NCI-H2196 (cell line): ENCODE results near the gene PARD3B.

Experiments
- DNase-seq: peaks from one replicate; lab custom pipeline; 2025; ENCODE audit not compliant: unreplicated experiment; lab: John Stamatoyannopoulos, UW

PARD3B gene

DNA sequence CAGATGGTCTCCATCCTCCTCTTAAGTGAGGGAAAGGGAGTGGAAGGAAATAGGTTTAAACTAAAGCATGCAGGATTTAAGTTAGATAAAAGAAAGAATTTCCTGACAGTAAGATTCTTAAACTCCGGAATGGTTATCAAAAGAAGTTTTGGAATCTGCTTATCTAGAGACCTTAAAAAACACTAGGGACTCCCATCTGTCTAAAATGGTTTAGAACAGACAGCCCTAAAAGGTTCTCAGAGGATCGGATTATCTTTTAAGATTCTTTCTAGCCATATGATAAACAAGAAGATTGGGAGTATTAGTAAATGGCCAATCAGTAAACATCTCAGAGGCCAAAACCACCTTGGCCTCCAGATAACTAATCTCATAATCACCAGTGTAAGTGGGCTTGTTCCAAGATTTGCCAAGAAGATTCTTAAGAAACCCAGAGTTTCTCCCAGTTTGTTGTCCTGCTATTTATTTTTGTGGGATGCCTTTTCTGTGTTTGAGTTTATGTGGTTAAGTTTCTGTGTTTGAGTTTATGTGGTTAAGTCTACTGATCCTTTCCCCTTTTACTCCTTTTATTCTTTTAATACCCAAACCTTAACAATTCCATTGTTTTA is 822.2 kb downstream of the PARD3B start:
- no peak for DNase-seq

DNA sequence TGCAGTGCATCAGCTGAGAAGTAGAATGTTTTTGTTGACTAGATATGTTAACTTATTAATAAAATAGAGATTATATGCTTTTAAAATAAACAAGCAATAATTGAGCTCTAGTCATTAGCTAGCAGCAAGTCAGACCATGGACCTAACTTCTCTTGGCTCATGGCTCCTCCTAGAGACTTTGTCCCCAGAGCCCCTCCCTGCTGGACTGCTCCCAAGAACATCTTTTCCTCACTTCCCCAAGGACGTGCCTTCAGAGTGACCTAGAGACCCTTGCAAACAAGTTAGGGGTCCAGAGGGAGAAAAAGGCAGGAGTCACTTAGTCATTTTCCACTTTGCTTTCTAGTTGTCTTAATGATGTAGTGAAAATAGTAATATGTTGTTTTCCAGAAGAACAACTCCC is 824.5 kb downstream of the PARD3B start:
- no peak for DNase-seq

DNA sequence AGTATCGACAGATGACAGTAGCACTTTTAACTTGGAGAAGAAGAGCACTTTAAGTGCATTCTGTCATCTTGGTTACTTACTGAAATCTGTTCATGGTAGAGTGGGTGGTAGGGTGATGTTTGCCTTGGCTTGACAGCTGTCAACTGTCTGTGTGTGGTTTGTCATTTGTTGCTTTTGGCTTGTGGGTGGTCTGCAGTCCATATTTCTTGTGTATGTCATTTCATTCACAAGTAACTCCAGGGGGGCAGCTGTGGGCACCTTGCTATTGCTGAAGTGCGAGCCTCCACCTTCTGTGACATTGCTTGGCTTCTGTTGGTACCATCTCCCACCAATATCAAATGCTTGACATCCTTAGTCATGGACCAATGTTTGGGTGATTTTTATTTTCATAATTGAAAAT is 825.5 kb downstream of the PARD3B start:
- DNase-seq: no peak

DNA sequence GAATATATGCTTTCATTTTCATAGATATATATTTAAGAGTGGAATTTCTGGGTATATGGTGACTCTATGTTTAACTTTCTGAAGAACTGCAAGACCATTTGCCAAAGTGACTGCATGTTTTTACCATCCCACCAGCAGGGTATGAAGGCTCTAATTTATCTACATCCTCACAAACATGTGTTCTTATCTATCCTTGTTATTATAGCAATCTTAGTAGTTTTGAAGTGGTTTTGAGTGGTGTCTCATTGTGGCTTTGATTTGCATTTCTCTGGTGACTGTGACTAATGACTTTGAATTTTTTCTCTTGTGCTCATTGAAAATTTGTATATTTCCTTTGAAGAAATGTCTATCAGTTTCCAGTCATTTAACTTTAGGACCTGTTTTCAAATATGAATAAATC is 826.9 kb downstream of the PARD3B start:
- no peak for DNase-seq

DNA sequence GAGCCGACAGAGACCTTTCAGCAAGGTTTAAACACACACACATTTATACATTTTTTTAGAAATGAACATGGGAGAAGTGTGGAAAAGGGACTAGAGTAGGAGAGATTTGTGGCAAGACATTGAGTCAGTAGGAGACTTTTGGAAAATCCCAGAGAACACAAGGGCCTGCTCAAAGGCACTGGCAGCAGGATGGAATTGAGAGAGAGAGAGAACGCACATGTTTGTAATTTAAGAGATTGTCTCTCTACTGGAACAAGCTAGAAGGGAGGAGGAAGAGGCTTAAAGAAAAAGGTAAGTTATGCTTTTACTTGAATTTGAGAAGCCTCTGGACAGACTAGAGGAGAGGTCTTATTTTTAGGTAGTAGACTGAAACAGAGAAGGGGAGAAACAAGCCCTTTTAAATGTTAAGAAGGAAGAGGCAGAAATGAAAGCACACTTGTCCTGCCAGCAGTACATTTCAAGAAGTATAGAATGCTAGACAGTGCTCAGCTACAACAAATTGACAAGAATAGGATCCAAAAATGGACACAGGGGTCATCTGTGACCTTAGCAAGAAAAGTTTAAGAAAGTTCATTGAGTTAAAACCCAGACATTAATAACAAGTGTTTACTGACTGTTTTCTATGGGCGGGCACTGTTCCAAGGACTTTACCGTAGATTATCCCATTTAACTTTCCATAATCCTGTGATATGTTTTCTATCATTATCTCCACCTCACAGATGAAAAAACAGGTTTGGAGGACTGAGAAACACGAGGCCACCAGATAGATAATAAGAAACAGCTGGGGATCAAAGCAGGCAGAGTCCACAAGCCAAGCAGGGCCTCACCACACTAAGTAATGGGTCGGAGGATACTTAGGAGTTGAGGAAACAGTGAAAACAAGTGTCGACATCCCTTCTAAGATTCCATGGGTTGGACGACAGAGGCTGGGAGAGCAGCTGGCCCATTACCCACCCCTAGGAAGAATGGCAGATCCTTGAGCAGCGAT is 830.5 kb downstream of the PARD3B start:
- no peak for DNase-seq

DNA sequence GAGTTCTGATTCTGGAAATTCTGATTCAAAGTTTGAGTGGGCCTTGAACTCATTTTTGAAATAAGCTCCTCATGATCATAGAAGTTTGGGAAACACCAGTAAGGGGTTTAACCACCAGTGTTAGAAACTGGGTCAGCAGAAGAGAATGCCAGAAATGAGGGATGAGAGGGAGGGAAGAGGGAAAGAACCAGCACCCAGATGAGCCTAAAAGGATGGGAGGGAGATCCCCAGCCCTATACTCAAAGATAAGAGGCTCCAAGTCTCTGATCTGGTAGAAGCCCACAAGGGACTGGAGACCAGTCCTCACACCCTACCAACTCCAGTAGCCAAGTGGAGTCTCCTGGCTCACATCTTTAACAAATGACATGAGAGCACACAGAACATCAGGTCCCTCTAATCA is 832.0 kb downstream of the PARD3B start:
- no peak for DNase-seq

DNA sequence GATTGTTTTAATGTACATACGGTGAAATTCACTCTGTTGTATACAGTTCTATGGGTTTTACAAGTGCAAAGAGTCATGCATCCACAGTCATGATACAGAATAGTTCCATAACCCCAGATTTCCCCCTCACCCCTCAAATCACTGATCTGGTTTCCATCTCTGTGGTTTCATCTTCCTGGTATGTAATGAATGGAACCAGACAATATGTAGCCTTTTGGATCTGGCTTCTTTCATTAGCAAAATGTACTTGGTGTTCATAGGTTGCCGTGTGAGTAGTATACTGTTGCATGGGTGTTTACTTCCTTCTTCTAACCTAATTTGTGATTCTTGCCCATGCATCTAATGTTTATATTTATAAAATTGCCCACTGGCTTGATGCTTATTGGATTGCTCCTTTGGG is 838.3 kb downstream of the PARD3B start:
- no peak for DNase-seq

DNA sequence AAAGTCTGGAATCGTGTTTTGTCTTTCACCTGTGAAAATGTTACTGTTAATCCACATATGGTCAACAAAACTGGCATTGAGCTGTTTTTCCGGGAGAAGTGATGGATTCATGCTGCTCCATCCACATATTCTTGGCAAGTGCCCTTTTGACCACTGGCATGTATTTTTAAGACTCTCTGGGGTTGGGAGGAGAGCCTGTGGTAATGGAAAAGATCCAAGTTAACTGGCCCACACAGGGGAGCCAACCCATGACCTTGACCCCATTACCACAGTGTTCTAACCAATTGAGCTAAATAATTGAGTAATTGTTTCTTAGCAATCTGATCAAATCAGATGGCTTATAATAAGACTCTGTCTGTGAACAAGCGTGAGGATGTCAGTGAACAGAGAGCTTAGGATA is 840.8 kb downstream of the PARD3B start:
- no peak for DNase-seq

DNA sequence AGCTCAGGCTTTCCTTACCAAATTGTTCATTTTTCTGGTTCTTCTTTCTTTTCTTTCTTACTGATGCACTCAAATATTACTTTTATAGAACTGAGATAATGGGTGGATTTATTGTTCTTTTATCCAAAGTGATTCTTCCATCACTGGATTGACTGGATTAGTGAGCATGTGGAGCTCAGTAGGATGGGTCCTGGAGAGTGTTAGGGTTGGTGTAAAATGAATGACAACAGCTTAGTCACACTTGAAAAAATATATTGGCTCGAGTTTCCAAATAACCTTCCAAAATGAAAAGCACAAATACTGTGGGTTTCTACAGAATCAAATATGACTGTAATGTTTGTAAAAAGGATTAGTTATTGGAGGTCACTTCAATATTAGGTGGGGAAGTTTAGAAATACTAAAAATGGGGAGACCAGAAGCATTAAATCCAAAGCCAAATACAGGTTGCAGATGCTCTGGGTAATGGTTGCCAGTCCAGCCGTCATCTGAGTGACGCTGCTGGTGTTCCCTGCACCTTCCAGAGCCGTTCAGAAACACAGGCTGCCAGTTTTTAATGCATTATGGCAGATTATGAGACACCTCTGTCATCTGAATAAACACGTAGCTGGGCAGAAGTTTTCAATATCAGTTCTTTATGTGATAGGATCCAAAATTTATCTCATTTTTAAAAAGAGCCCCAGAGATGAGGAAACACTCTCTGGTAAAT is 842.2 kb downstream of the PARD3B start:
- DNase-seq: no peak

DNA sequence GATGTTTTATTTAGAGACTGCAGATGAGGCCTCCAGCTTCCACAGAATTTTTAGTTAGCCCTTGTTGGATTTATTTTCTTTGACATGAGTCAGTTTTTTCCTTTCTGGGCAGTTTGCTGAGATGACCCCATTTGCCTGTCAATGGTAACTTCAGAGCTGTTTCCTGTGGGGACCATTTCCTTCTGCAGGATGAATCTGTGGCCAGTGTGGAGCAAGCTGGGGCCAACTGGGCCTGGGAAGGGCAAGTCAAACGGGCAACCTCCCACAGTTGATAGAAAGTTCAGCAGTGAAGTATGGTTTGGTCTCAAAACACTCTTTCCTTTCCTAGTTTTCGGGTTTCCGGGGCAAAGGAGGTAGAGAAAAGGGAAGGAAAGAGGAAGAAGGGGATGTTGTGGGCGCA is 845.6 kb downstream of the PARD3B start:
- DNase-seq: no peak

DNA sequence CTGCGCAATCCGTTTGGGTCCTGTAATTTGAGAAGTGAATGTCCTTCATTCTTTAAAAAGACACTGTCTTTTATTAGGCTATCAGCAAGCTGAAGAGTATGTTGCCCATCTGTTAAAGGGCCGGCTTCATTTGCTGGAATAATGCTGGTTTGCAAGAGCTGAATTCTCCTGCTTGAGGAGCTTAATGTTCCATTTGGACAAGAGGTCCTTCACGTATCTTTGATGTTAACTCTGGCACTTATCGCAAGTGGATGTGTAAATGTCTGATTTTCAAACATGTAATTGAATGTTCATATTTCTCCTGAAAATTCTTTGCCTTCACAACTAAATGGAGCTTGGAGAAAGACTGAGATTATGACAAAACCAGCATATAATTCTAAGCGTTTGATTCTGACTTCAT is 856.2 kb downstream of the PARD3B start:
- no peak for DNase-seq

DNA sequence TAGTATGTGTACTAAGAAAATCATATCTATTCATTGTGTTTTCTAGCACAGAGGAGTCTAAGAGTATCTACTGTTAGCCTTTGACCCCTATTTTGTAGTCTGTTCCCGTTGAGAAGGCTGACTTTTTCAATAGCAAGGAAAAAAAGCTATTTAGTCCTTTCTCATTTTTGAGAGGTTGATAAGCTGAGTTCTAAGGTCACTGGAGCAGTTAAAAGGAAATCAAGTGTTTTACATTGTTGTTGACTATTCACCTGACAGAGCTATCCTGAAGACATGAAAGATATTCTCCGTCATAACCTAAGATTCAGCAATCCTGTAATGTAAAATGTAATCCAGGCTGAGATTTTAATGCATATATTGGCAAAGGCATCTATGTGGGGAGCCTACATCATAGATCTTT is 856.7 kb downstream of the PARD3B start:
- no peak for DNase-seq

DNA sequence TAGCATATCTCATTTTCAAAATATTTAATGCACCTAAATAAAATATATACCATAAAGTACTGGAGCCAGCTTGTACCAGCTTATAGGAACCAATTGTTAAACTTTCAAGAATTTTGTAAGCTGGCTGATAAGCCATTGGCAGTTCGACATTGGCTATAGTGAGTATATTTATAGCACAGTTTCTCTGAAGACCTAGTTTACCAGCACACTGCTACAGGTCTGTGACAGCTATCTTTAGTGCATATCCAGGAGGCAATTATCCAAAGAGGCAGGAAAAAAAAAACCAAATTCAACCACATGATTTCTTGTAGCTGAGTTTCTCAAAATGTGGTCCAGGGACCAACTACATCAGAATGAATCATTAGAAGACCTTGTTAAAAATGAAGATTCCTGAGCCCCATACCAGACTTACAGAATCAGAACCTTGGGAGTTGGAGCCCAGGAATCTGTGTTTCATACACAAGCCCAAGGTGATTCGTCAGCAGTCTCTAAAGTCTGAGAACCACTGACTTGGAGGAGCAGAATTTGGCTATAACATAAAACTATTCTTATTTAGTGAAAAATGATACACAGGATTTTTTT is 858.1 kb downstream of the PARD3B start:
- DNase-seq: no peak

DNA sequence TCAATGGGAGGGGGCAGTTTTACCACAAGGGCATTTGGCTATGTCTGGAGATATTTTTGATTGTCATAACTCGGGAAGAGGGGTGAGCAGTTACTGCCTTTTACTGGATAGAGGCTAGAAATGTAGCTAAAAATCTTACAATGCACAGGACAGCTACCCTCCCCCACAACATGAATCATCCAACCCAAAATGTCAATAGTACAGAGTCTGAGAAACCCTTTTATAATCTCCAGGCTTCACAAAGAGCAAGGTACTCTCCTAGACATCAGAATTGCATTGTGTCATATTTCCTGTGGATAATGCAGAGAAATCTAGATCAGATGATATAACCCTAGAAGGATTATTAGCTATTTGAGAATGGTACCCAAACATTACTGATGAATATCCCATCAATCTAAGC is 859.9 kb downstream of the PARD3B start:
- DNase-seq: no peak

DNA sequence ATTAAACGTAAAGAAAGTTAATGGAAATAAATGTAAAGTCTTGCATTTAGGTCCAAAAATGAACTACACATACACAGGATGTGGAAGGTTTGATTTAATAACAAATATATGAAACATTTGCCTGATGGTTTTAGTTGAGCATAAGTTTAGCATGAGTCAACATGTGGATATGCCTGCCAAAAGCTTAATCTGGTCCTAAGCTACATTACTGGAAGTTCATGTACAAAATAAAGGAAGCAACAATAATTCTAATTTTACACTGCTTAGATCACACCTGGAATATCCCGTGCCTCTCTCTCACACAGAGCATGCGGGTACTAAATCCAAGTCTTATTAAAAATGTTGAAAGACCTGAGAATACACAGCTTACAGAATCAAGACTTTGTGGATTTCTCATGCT is 860.5 kb downstream of the PARD3B start:
- no peak for DNase-seq

DNA sequence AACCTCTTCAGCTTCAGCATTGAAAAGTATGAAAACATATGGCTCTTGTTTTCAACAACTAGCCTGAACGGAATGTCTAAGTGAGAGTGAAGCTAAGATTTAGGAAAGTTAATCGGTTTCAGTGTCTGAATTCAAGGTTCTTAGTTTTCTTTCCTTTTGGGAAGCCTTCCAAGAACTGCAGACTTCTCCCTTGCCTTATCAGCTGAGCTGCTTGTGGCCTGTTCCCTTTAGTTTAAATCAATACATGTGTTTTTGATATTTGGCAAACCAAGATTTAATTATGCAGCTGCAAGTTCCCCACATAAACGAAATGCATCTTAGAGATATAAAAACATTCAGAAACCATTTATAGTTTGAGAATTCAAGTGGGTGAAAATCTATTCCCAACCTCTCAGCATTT is 862.7 kb downstream of the PARD3B start:
- no peak for DNase-seq

DNA sequence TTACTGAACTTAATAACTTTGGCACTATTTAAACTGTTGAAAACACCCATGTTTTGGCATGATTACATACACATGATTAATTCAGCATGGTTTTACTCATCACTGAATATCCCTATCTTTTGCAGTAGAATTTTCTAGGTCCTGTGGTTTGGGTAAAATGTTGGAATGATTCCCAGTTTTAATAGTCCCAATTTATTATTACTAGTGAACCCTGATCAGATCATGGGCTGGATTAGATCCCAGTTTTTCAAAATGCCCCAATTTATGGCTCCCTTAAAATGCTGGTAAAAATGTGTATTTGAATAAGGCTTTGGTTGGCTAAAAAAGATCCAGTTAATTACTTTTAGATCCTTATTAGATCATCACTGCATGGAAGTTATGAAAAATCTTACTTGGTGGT is 863.4 kb downstream of the PARD3B start:
- no peak for DNase-seq

DNA sequence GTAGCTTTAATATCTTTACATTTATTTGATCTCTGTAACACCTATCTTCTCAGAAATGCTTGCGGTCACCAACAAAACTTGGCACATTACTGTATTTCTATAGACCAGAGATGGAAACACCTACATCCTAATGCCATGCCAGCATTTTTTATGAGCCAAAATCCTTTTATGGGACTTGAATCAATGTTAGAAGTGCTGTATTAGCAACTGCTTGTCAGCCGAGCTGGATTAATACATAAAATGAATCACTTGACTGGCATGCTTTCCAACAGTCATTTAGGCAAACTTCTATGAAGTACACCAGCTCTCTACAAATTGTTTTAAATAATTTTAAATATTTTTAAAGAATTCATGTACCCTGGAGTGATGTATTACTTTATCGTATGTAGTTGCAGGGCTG is 864.1 kb downstream of the PARD3B start:
- DNase-seq: no peak

DNA sequence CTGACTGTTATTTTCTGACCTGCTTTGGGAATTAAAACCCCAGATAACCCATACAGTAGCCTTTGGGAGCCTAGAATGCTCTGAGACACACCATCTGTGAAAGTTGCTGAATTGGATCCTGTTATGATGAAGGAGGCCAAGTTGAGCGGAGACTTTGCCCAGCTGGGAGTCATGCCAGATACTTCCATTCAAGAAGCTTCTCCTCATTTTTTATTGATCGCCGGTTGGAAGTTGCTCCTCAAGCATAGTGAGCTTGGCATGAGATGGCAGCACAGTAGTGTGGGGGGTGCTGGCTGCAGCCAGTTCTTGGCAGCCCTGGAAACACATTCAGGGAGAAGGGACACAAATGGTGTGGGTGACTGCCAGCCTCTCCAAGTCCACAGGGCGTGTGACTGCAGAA is 866.3 kb downstream of the PARD3B start:
- no peak for DNase-seq

DNA sequence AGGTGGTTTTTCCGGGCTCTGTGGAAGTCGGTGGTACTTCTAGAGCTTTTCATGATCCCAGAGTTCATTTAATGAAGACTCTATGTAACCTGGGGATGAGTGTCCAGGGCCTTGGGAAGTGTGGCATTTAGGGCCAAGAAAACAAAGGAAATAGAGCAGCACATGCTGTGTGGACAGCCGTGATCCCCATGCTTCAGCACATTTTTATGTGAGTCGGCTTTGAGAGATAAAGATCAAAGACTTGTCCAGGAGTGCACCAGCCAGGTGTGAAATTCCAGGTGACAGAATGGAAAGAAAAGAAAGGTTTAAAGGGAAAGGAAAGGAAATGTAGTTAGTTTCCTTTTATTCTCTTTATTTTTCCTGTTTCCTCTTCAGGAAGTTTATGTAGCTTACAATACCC is 879.1 kb downstream of the PARD3B start:
- DNase-seq: no peak

DNA sequence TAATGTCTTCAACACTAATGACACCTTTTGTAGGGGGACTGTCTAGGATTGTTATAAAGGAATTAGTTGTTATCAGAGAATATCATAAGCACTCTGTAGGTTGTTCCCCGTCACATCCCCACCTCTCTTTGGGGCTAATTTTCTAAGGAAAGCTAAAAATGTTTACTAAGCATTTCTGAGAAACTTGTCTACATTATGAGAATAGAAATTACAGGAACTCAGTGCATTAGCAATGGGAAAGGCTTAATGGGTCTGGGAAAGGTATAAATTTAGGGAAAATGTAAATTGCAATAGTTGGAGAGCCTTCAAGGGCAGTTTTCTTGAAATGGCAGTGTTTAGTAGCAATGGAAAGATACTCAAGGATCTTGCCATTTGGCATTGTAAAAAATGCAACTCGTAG is 879.8 kb downstream of the PARD3B start:
- DNase-seq: no peak

DNA sequence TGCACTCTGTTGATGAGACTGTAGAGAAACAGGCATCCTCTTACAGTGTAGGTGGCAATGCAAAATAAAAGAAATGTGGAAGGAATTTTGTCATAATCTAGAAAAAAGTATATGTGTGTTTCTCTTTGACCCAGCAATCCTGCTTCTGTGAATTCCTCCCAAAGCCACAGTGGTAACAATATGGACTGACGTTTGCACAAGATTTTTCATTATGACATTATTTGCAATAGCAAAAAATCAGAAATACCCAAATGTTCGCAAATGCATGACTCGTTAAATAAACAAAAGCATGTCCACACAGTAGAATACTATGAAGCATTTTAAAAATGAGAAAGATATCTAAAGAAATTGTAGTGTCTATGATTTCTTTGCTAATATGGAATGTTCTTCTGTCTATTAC is 881.8 kb downstream of the PARD3B start:
- no peak for DNase-seq
